H1 (cell line): ENCODE results near the gene F2RL2. TPM values are rescaled to one million over a fixed set of nuclear protein-coding genes. Genes with fewer than 3 reads are reported as not detected.

Experiments
- CTCF ChIA-PET: fragments of 300-600 bp; sonication (Branson Sonifier 250); formaldehyde crosslinking; loops from one replicate; lab custom pipeline; 2021; ENCODE audit not compliant: partially characterized antibody; lab: Charles Lee
- POLR2A ChIA-PET: fragments of 300-600 bp; sonication (Branson Sonifier 250); formaldehyde crosslinking; loops from one replicate; lab custom pipeline; 2021; ENCODE audit warnings: inconsistent platforms; ENCODE audit not compliant: partially characterized antibody; lab: Charles Lee
- DNase-seq, 2 experiments: peaks; one replicate each; pipeline versions ENCODE4 v3.0.0 to v3.0.0-alpha.2; 2010 to 2022; ENCODE audit warnings: low spot score in 2 of 2, low read depth in 1 of 2, mixed read lengths in 1 of 2
- FAIRE-seq: peaks from 2 replicates; lab custom pipeline; 2011; peaks lifted over from hg19 to GRCh38; lab: Jason Lieb, UNC
- H2AFZ ChIP-seq: 2 replicates; pipeline ENCODE4 v1.8.1; 2012; ENCODE audit warnings: low read length, inconsistent platforms
- H2AK5ac ChIP-seq: 2 replicates; pipeline ENCODE4 v1.6.1; 2013; ENCODE audit warnings: low read depth, low read length
- H2BK120ac ChIP-seq: replicated peaks from 2 replicates; pipeline ENCODE3; 2013; ENCODE audit warnings: low read depth, low read length, inconsistent platforms
- H2BK12ac ChIP-seq: 2 replicates; pipeline ENCODE4 v1.6.1; 2013; ENCODE audit warnings: low read depth, low read length
- H2BK15ac ChIP-seq: 2 replicates; pipeline ENCODE4 v1.6.1; 2013; ENCODE audit warnings: low read length
- H2BK20ac ChIP-seq: 2 replicates; pipeline ENCODE4 v1.6.1; 2013; ENCODE audit warnings: low read length
- H2BK5ac ChIP-seq: 2 replicates; pipeline ENCODE4 v1.6.1; 2013; ENCODE audit warnings: low read depth, low read length
- H3K14ac ChIP-seq: 2 replicates; pipeline ENCODE4 v1.6.1; 2013; ENCODE audit warnings: inconsistent platforms; ENCODE audit not compliant: insufficient read length
- H3K18ac ChIP-seq: 2 replicates; pipeline ENCODE4 v1.6.1; 2013; ENCODE audit warnings: low read length; ENCODE audit errors: extremely low read depth
- H3K23ac ChIP-seq: 2 replicates; pipeline ENCODE4 v1.6.1; 2013; ENCODE audit warnings: inconsistent platforms; ENCODE audit not compliant: insufficient read length
- H3K23me2 ChIP-seq: 2 replicates; pipeline ENCODE4 v1.6.1; 2013; ENCODE audit warnings: low read depth, low read length
- H3K27ac ChIP-seq: 2 replicates; pipeline ENCODE4 v1.6.1; 2011; ENCODE audit warnings: low read depth, low read length, inconsistent platforms
- H3K27me3 ChIP-seq, 4 experiments: replicated peaks in 1 of 4; 1 replicate in 1 of 4; 2 replicates in 3 of 4; pipeline versions ENCODE4 v1.6.1 to v1.8.1; 2011 to 2013; ENCODE audit warnings: low read length in 3 of 4, mild to moderate bottlenecking in 3 of 4, inconsistent platforms in 2 of 4, mixed read lengths in 2 of 4, moderate library complexity in 1 of 4; ENCODE audit not compliant: control insufficient read depth in 3 of 4, insufficient read depth in 3 of 4; ENCODE audit errors: extremely low read depth in 1 of 4
- H3K36me3 ChIP-seq, 4 experiments: 2 replicates each; pipeline versions ENCODE4 v1.6.1 to v1.8.1; 2011 to 2013; ENCODE audit warnings: mild to moderate bottlenecking in 4 of 4, low read length in 3 of 4, moderate library complexity in 2 of 4, control low read depth in 1 of 4, inconsistent platforms in 1 of 4; ENCODE audit not compliant: insufficient read depth in 4 of 4, control insufficient read depth in 2 of 4
- H3K4ac ChIP-seq: replicated peaks from 2 replicates; pipeline ENCODE3; 2013; ENCODE audit warnings: low read length, low read depth, mixed read lengths, inconsistent platforms; ENCODE audit not compliant: insufficient read length
- H3K4me1 ChIP-seq, 4 experiments: replicated peaks in 1 of 4; 1 replicate in 1 of 4; 2 replicates in 3 of 4; pipeline versions ENCODE4 v1.6.1 to v1.8.1; 2011 to 2013; ENCODE audit warnings: low read length in 3 of 4, inconsistent platforms in 2 of 4, mixed read lengths in 1 of 4; ENCODE audit not compliant: insufficient read depth in 4 of 4, control insufficient read depth in 3 of 4
- H3K4me2 ChIP-seq, 2 experiments: 2 replicates each; pipeline versions ENCODE4 v1.6.1 to v1.8.1; 2011 to 2013; ENCODE audit warnings: low read depth in 2 of 2, low read length in 2 of 2, control low read depth in 1 of 2, inconsistent platforms in 1 of 2, mild to moderate bottlenecking in 1 of 2; ENCODE audit not compliant: insufficient read depth in 1 of 2
- H3K4me3 ChIP-seq, 4 experiments: fragments of 200-600, 300-600 bp in 1 of 4; sonication (generic), shearing (Covaris generic), sonication (Bioruptor Twin) in 1 of 4; 2 replicates each; pipeline versions ENCODE4 v1.5.1 to v1.8.1; 2011 to 2016; ENCODE audit warnings: low read length in 4 of 4, low read depth in 3 of 4, control low read depth in 2 of 4, inconsistent platforms in 2 of 4, mild to moderate bottlenecking in 2 of 4, mixed read lengths in 1 of 4, moderate library complexity in 1 of 4; ENCODE audit not compliant: insufficient read depth in 2 of 4; ENCODE audit errors: extremely low read depth in 1 of 4
- H3K56ac ChIP-seq: replicated peaks from 2 replicates; pipeline ENCODE3; 2013; ENCODE audit warnings: low read depth, mild to moderate bottlenecking, mixed read lengths, low read length, inconsistent platforms; ENCODE audit not compliant: insufficient read length
- H3K79me1 ChIP-seq: 2 replicates; pipeline ENCODE4 v1.6.1; 2013; ENCODE audit warnings: low read depth, low read length, control low read depth
- H3K79me2 ChIP-seq, 2 experiments: 2 replicates each; pipeline versions ENCODE4 v1.6.1 to v1.8.1; 2012 to 2013; ENCODE audit warnings: low read length in 2 of 2, mild to moderate bottlenecking in 2 of 2, inconsistent platforms in 1 of 2; ENCODE audit not compliant: insufficient read depth in 2 of 2, control insufficient read depth in 1 of 2
- H3K9ac ChIP-seq, 4 experiments: replicated peaks in 1 of 4; 1 replicate in 1 of 4; 2 replicates in 3 of 4; pipeline versions ENCODE4 v1.6.1 to v1.8.1; 2011 to 2013; ENCODE audit warnings: low read depth in 3 of 4, low read length in 3 of 4, control low read depth in 2 of 4, mild to moderate bottlenecking in 2 of 4, moderate library complexity in 2 of 4, inconsistent platforms in 1 of 4; ENCODE audit errors: extremely low read depth in 1 of 4
- H3K9me3 ChIP-seq, 2 experiments: 2 replicates each; pipeline versions ENCODE4 v1.6.1 to v1.8.1; 2012 to 2013; ENCODE audit warnings: mild to moderate bottlenecking in 2 of 2, moderate library complexity in 2 of 2, control low read depth in 1 of 2, inconsistent platforms in 1 of 2, low read depth in 1 of 2, low read length in 1 of 2, mixed read lengths in 1 of 2; ENCODE audit not compliant: insufficient read depth in 2 of 2
- H4K20me1 ChIP-seq, 2 experiments: replicated peaks in 1 of 2; 2 replicates each; pipeline versions ENCODE3 to v1.8.1; 2011 to 2013; ENCODE audit warnings: inconsistent platforms in 2 of 2, low read length in 2 of 2, mild to moderate bottlenecking in 1 of 2; ENCODE audit not compliant: insufficient read depth in 2 of 2, control insufficient read depth in 1 of 2
- H4K5ac ChIP-seq: 2 replicates; pipeline ENCODE4 v1.6.1; 2013; ENCODE audit warnings: low read length, low read depth, mixed read lengths, inconsistent platforms; ENCODE audit not compliant: insufficient read length
- H4K8ac ChIP-seq: 2 replicates; pipeline ENCODE4 v1.8.0; 2013; ENCODE audit warnings: mild to moderate bottlenecking, moderate library complexity, low read length, inconsistent platforms; ENCODE audit not compliant: insufficient read depth; ENCODE audit errors: extremely low read depth
- H4K91ac ChIP-seq: replicated peaks from 2 replicates; pipeline ENCODE3; 2013; ENCODE audit warnings: low read length, mixed read lengths, inconsistent platforms; ENCODE audit not compliant: insufficient read length
- EGR1 ChIP-seq: IDR thresholded peaks from 2 replicates; pipeline ENCODE4 v1.6.1; 2011; ENCODE audit warnings: low read depth, low read length, borderline replicate concordance
- JUN ChIP-seq: IDR thresholded peaks from 2 replicates; pipeline ENCODE4 v1.6.1; 2011; ENCODE audit warnings: low read depth, mild to moderate bottlenecking, improper control_type of control experiment, low read length
- KDM5A ChIP-seq: fragments of 200-600 bp; IDR thresholded peaks from 2 replicates; pipeline ENCODE4 v1.7.1; 2012; ENCODE audit warnings: mild to moderate bottlenecking, low read length, inconsistent platforms, mixed read lengths
- MAFK ChIP-seq: IDR thresholded peaks from 2 replicates; pipeline ENCODE4 v1.6.1; 2012; ENCODE audit warnings: low read depth, mild to moderate bottlenecking, improper control_type of control experiment, low read length
- NANOG ChIP-seq: IDR thresholded peaks from 2 replicates; pipeline ENCODE4 v1.6.1; 2011; ENCODE audit warnings: low read length, low read depth, mild to moderate bottlenecking, inconsistent platforms; ENCODE audit not compliant: insufficient read depth, poor library complexity, severe bottlenecking
- SIRT6 ChIP-seq: IDR thresholded peaks from one replicate; pipeline ENCODE4 v1.7.1; 2012; ENCODE audit warnings: low read length, inconsistent platforms
- WGBS, 2 experiments: shearing (Covaris generic) in 1 of 2; methylation state at CpG; one replicate each; pipeline versions ENCODE4 v1.1.6 to v1.1.7; 2013 to 2015; ENCODE audit warnings: low lambda C conversion rate in 2 of 2, mixed read lengths in 2 of 2, inconsistent platforms in 1 of 2, low coverage in 1 of 2, missing lambda C conversion rate in 1 of 2; ENCODE audit not compliant: insufficient replicate concordance in 2 of 2, insufficient coverage in 1 of 2, insufficient read length in 1 of 2; ENCODE audit errors: extremely low coverage in 1 of 2, missing lambda C conversion rate in 1 of 2; 5-methylcytosine and 5-hydroxymethylcytosine counted together
- polyA plus RNA-seq, 7 experiments: library from polyadenylated mRNA; depleted of rRNA in 3 of 7; stranded (reverse) in 5 of 7; unstranded in 2 of 7; fragments of >200 nt in 5 of 7; fragments of 200-250 nt in 2 of 7; gene quantifications; 1 replicate in 5 of 7; 2 replicates in 1 of 7; 4 replicates in 1 of 7; pipeline versions ENCODE4 v1.2.1 to v1.2.3, GENCODE V29; 2011 to 2013; ENCODE audit warnings: missing spikeins in 2 of 7, mixed read lengths in 2 of 7
- total RNA-seq: library from RNA; stranded (reverse); fragmentation: NEBNext Ultra II Directional; extraction: Animal tissue kit (Norgen Biotek cat#: 25700); gene quantifications from 2 replicates; pipeline ENCODE4 v1.2.1, GENCODE V29; 2021

Gene F2RL2
- total and polyA plus RNA-seq, 2 of the 8 experiments (the other 6 are each of a cell fraction or from before 2014, with no cell fraction given) = 0.03 to 0.07 TPM

DNA sequence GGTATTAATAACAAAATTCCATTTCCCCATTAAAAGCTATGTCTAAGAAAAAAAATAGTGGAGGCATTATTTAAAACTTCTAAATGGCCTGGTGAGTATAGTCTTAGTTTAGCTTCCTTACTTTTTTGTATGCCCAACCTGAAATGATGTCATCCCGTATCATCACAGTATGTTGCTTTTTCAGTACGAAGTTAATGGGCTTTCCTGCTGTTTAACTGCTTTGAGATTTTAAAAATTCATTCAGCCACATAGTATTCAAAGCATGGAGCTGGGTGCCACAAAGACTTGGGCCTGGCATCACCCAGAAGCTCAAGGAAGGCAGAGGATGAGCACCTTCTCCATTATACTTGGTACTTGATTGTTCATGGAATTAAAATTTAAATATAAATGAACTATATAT, 7.4 kb downstream of the F2RL2 start:
- 81% methylated on average over 2 of the region's 2 CpGs; no CpG with 5 or more reads in 1 of the 2 experiments for WGBS, 2 experiments
- H3K4me3 ChIP-seq = no peak overlapping the region
- no peak overlapping the region for H2BK5ac ChIP-seq
- H2BK15ac ChIP-seq = no peak overlapping the region
- no peak for TF ChIP-seq KDM5A
- no peak for TF ChIP-seq EGR1
- TF ChIP-seq SIRT6 = no peak
- no peak for TF ChIP-seq NANOG
- no peak for TF ChIP-seq MAFK
- no peak for TF ChIP-seq JUN
- no peak overlapping the region for H2BK20ac ChIP-seq
- H3K27me3 ChIP-seq = no peaks in the 10 kb centered on the region
- H3K79me2 ChIP-seq = no peaks in the 10 kb centered on the region
- no peak overlapping the region for H4K8ac ChIP-seq
- H2AFZ ChIP-seq = no peak overlapping the region
- DNase-seq (no peak), FAIRE-seq (no peak)
- no peaks in the 10 kb centered on the region for H3K79me1 ChIP-seq
- no peak overlapping the region for H2AK5ac ChIP-seq
- no peak overlapping the region for H2BK12ac ChIP-seq
- H3K9ac ChIP-seq = no peak overlapping the region
- no peak overlapping the region for H2BK120ac ChIP-seq
- H3K4me2 ChIP-seq = no peak overlapping the region
- H3K4ac ChIP-seq = no peak overlapping the region
- H3K23ac ChIP-seq = no peak overlapping the region
- no peaks in the 10 kb centered on the region for H3K9me3 ChIP-seq
- H3K14ac ChIP-seq = no peak overlapping the region
- H3K18ac ChIP-seq = no peak overlapping the region
- H3K27ac ChIP-seq = no peak overlapping the region
- no peaks in the 10 kb centered on the region for H3K23me2 ChIP-seq
- no peak overlapping the region for H3K56ac ChIP-seq
- ChIA-PET CTCF (interaction anchor here (1.0 to 2.3 kb wide), 4 partner anchors 9 to 25 kb away, joined by 3 to 15 read pairs (median 4); no protein-coding TSS in a partner anchor), POLR2A (no interaction called here)
- H4K5ac ChIP-seq = no peak overlapping the region
- H3K36me3 ChIP-seq = peaks cover 0 to 3% (median 0%) of the 10 kb centered on the region in 4 experiments; a peak in 2 of 8 replicates
- H4K20me1 ChIP-seq = no peaks in the 10 kb centered on the region
- H3K4me1 ChIP-seq = no peaks in the 10 kb centered on the region
- no peak overlapping the region for H4K91ac ChIP-seq
